CD4-positive, alpha-beta T cell treated with Interleukin-15 for 4 hours (primary cell): ENCODE measurements around the gene PPM1H.

ENCODE experiments used
- DNase-seq: peaks from one replicate; pipeline ENCODE4 v3.0.0-alpha.2; 2020; ENCODE audit warnings: low spot score

The PPM1H gene

DNA sequence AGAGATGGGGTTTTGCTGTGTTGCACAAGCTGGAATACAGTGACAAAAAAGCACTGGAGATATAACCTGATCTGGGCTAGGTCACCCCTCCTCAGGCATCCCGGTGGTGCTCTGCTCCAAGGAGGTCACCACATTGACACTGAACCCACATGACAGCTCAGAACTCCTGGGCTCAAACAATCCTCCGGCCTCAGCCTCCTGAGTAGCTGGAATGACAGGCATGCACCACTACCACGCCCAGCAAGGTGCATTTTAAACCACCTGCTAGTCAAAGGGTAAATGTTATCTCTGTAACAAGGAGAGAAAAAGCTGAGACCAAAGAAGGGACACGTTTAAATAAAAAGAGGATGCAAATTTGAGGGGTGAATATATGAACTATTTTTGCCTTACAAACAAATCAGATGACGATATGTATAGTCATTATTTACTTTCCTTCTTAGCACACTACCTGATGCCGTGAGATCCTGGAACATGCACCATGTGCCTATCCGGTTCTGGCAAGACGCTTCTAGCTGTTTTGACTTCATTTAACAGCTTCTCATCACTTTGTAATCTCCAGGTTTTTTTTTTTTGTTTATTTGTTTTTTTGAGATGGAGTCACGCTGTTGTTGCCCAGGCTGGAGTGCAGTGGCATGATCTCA, 135.1 kb downstream of the PPM1H start:
- DNase-seq: no peak

DNA sequence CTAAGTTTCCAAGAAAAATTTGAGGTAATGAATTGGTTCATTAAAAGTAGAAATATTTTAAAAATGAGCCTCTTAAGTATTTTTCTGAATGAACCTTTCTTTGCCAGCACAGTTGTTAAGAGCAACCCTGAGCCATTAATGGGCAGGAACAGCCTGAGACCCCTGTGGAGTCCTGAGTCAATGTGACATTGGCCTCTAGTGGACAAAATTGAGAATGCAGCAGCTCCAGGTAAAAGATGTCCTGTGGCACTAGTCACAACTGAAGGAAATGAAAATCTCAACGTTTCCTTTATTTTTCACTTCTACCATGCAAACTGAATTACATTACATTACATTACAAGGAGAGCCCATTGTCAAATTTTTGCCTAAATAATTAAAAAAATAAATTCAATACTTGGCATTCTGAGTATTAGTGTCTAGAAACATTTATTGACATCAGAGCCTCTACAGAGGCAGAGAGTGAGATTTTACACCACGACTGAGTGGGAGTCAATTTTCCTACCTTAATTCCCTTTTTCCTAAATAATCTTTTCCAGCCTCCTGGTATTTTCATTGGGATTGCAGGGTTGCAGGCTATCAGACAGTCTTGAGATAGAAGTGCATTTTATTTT, 135.7 kb downstream of the PPM1H start:
- peak; percentile 63 for DNase-seq

DNA sequence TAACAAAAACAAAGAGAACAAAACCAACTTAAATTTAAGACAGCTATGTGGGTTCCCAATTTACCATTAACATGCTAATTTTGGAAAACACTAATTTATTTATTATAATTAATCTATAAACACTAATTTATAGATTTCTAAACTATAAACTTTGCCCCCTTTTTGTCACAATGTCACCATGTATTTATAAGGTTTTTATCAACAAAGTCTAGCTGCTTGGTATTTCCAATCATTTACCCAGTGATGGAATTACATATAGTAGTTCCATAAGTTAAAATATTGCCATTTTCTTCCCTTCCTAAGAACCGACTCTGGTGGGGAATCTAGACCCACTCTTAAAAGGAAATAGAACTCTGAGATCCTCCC, 140.7 kb downstream of the PPM1H start:
- DNase-seq: no peak

DNA sequence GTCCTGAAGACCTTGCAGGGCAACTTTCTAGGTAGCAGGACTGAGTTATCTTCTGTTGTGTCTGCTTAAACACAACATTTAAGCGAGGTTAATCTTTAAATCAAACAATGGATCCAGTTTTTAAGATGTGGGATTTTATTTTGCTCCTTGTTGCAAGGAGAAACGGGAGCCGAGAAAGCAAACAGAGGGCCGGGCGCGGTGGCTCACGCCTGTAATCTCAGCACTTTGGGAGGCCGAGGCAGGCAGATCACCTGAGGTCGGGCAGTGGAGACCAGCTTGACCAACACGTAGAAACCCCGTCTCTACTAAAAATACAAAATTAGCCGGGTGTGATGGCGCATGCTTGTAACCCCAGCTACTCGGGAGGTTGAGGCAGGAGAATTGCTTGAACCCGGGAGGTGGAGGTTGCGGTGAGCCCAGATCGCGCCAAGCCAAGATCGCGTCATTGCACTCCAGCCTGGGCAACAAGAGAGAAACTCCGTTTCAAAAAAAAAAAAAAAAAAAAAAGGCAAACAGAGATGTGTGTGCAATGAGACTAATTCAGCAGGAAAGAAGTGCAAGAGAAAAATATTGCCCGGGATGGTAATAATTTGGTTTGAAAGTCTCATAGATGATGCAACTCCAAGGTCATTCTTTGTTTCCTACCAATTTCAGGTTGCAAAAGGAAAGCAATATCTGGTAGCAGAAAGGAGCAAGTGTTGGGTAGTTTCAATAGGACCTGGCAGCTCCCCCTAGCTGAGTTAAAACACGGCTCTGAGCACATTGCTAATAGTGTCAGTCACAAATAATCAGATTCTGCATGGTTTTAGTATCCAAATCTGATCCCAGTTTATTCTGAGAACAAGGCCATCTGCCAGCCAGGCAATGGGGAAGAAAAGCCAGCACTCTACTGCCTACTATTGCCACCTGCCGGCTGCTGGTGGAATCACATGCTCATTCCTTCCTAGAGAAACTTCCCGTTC, 141.4 kb downstream of the PPM1H start:
- peak; percentile 67 for DNase-seq

DNA sequence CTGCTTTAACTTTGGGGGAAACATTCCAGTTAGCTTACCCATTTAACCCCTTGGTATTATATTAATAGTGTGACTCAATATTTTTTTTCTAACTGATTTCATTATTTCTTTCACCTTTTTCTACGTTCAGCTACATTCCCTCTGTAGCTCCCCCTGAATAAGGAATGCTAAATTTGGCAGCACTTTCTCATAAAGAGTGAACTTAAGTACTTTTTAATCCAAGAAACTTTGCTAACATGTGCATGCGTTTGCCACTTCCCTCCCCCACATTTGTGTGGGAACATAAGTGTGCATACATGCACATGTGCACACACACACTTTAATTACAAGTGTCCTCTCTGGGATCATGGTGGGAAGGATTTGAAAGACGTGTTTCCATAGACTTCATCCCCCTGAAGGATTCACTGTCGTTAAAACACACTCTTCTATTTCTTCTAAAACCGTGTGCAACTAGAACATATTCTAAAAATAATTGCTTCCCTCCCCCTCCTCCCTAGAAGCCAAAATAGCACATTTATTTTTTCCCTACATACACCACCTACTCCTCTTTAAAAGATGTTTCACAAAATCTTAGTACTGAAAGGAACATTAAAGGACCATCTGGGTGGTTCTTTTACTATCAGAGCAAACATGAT, 142.6 kb downstream of the PPM1H start:
- DNase-seq: no peak

DNA sequence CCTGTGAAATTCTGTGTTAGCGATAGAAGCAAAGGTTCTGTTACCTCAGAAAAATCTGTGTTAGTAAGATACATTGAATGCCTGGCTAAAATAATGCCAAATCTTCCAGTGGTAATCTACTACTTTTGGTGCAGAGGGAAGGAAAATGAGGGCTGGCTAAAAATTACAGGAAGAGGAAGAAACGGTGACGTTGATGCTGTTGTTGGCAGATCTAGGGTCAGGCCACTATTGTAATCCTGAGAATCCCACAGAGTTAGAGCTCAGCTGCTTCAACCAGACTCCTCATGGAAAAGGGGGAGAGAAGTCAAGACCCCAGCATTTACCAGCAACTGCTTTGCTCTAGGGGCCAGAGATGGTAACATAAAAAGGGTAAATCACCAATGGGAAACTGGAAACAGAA, 145.1 kb downstream of the PPM1H start:
- no peak for DNase-seq

DNA sequence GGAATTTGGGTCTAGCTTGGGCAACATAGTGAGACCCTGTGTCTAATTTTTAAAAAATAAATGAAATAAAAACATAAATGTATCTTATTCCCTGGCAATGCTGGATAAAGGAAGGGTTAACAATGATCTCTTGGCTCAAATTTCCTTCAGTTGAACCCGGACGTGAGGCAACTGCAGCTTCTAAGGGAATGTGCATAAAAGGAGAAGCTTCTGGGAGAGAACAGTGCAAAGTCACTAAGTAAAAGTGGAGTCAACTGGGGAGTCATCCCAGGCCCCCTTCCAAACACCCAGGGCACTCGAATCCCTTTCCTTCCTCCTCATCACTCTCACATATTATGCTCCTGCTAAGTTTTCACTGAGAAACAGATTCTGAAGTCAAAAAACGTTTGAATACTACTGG, 147.3 kb downstream of the PPM1H start:
- no peak for DNase-seq

DNA sequence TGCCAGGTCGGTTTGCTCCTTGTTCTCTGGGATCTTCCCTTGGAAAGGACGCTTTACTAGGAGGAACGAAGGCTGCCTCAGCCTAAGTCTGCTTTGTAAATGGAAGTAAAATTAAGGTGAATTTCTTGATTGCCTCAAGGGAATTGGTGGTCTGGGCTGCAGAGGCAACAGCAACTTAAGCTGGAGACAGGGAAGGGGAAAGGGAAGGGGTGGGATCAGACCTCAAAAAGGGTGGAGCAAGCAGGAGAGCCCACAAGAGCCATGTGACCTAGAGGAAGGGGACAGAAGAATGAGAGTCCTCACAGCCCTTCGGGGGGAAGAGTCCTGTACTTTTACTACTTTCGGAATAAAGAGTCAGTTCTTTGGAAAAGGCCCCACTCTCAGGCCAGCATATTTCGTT, 147.9 kb downstream of the PPM1H start:
- no peak for DNase-seq

DNA sequence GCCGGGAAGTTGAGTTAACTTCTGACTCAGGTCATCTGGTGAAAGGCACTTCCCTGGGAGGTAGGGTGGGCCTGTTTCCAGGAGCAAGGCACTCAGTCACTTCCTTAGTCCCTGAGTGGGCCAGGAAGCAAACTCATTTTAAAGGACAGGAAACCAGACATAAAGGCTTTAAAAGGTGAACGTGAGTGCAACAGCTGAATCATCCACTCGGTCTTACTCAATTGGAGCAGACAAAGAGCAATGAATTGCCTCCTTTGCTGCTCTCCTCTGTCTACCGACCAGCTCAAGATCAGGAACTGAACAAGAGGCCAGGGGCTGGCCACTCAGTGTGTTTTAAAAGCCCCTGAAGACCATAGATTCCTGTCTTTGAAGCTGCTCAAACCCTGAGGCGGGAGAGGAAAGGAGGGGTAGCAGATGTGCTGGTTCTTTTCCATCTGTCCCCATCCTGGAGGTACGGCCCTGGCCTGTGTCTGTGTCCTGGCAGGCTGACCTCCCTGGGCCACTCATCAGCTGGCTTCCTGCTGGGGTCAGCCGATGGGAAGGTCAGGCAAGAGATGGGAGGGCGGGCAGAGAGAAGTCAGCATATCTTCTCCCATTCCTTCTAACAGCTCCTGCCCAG, 148.9 kb downstream of the PPM1H start:
- no peak for DNase-seq

DNA sequence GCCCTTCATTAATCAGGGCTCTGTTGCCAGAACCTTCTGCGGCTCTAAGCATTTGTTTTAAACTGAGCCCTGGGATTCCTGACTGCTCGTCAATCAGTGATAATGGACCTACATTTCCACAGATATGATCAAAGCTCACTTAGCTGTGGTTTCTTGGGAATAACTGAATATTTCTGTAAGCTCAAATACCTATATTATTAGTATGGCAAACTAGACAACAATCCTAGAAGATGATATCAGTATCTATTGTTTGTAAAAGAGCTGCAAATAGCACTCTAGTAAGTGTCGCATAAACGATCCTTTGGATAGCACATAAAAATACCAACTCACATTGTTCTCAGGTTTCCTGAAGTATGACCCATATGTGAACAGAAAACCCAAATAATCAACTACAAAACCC, 150.4 kb downstream of the PPM1H start:
- DNase-seq: no peak

DNA sequence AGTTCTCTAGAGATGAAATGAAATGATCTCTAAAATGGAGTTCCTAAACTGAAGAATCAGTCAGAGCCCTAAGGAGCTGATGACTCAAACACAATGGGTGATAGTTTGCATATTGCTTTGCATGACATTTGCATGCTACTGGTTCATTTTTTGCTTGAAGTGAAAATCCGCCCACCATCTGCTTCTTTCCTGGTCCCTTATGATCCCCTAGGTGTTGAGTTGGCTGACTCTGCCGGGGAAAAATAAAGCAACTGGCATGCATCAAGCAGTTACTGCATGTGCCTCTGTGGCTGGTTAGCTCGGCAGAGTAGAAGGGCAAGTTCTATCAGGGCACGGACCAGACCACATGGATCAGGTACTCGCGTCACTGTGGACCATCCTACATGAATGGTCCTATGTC, 151.1 kb downstream of the PPM1H start:
- no peak for DNase-seq

DNA sequence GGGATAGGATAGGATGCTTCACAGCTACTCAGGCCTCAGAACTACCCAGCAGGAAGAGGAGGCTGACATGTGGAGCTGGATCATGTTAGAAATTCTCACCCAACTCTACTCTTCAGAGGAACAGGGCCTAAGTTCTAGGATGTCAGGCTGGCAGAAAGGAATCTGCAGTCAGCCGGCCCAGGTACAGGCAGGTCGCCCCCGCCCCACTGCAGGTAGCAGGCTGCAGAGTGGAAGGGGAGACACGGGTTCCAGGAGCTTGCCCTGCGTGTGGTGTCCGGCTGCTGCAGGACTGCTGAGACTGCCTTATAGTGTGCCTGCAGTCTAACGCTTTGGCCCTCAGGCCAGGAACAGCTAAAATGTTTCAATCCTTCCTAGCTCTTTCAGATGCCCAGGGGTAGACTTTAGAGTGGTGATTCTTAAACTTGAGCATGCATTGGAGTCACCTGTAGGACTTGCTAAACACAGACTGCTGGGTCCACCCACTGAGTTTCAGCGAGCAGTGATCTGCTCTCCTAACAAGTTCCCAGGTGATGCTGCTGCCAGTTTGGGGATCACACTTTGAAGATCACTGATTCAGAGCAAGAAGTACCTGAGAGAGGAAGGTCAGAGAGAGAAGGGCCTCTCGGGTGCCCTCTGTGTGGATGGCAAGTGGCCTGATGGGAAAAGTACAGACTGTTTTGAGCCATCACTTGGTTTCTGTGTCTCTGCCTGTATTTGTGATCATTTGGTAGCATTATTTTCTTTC, 153.6 kb downstream of the PPM1H start:
- no peak for DNase-seq

DNA sequence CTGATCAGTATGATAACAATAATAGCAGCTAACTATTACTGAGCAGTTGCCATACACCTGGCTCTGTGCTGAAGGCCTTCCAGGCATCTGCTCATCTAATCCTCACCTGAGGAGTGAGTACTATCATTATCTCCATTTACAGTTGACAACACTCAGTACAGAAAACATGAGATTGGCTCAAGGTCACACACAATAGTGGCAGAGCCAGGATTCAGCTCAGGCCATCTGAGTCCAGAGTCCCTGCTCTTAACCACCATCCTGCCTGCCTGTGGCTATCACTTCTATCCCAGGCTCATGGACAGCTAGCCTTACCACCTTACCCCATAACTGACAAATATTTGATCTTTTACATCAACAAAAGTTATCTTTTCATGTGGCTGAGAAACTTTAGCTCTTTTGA, 155.5 kb downstream of the PPM1H start:
- no peak for DNase-seq

DNA sequence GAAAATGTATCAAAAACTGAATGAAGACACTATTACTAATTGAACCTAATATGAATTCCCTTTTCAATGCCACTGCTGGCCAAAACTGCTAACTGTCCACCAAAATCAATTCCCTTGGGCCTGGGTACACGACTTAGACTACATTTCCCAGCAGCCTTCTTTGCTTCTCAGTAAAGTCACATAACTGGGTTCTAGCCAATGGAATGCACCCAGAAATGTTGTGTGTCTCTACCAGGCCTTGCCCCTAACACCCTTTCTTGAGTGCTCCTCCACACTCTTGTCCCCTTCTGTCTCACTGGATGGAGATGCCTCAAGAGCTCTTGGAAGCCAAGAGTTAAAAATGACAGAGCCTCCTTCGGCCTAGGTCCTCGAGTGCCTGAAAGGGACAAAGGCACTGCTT, 156.8 kb downstream of the PPM1H start:
- no peak for DNase-seq

DNA sequence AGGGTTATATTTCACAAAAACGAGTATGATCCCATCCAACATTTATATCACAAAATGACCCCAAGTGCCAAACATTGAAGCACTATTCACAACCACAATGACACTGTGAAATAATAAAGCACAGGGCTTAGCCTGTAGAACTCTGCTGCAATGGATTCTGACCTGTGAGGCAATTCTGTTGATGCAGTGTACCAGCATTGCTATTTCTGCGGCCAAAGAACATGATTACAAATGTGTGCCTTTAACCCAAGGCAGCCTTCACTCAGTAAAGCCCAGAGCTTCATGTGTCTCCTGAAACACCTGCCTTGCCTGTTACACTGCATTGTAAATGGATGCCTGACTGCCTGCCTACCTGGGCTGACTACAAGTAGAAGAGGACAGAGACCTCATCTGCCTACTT, 158.0 kb downstream of the PPM1H start:
- DNase-seq: no peak

DNA sequence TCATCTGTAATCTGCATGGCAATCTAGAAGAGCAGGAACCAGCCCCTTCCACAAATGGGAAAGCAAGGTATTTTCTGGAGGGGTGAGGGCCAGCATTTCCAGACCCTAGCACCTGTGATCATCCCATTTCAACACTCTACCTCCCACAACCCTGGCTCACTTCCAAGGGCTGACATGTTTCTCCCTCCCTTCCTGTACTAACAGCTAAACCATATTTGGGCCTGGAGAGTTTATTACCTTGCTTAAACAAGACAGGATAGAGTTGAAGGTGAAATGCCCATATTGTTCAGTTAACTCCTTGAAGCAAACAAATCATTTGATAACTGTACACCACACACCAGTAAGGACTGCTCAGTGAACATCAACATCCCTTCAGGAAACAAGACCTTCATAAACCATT, 158.4 kb downstream of the PPM1H start:
- no peak for DNase-seq

DNA sequence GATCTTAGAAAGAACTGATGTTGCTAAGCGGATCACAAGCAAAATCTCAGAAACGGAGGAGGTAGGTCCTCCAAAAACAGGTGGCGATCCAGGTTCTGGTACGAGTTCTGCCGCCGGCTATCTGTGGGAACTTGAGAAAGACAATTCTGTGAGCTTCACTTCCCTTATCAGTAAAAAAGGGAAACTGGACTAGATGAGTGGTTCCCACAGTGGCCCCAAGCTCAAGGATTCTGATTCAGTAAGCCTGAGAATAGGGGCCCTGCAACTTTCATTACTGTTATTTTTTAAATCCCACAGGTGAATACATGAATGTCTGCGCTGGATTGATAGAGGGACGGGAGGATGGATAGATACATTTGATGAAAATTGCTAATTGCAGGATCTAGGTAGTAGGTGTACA, 160.2 kb downstream of the PPM1H start:
- no peak for DNase-seq

DNA sequence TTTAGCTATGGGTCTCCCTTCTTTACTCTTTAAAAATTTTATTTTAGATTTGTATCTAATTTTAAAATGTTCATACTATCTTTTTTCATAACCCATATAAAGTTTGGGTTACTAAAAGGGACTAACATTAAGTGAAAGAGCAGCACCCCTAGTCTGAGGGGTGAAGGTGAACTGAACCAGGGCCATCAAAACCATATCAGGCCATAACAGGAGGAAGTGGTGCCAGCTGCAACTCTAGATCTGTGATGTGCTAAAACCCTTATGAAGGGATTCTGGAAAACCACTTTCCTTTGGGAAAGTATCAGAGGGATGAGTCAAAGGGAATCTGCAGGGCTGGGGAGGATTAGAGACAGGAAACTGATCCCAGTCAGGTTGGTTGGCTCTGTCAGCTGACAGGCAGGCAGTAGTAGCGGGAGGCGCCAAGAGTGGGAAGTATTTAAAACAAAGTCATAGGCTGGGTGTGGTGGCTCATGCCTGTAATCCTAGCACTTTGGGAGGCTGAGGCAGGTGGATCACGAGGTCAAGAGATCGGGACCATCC, 162.5 kb downstream of the PPM1H start:
- no peak for DNase-seq

DNA sequence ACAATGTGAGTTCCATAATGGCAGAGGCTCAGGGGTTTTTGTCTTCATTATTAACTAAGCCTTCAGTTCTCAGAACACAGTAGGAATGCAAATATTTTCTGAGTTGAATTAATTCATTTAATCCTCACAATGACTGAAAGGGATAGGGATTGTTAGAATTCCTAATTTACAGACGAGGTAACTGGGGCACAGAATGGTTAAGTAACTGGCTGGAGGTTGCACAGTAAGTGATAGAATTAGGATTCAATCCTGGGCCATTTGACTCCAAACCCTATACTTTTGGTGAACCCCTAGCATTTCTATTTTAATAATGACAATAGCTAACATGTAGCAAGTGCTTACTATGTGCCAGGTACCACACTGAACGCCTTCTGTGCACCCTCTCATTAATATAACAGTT, 163.1 kb downstream of the PPM1H start:
- DNase-seq: no peak

DNA sequence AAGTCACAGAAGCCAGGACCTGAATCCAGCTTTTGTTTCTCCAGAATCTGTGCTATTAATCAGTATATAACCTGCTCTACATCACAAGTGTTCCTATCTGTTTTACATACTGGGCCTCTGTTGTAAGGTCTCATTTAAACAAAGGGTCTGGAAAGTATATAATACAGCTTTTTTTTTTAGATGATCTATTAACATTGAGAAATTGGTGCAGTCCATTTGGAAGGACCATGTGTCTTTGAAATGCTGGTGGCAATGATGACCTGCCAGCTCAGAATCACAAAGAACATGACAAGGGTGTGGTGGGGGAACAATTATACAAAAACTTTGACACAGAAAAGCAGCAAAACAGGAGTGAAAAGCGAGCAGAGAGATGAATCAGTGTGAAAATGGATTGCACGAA, 164.6 kb downstream of the PPM1H start:
- DNase-seq: no peak

DNA sequence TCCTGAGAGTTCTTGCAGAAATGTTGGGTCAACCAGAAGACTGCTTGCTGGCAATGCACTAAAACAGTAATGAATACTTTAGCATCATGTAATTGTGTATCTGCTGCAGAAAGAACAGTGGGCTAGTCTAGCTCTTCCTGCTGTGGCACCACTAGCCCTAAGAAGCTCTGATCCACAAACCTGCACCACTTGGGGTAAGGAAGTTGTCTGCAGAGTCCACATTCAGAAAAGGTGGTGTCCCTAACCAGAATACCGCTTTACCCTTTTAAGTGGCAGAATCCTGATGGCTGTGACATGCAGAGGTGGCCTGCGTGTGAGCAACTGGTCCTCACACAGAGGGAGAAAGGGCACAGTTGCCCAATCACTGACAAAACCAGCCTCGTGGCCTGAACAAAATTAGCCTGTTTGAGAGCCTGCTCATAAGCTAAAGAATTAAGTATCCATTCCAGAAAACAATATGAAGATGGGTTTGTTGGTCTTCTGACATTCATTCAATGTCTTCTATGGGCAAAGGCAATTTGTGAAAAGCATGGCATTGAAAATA, 165.8 kb downstream of the PPM1H start:
- DNase-seq: no peak
